ENCODE measurements around the gene GSTP1.
"Not testable (repeated sequence)": the region's sequence is repeated elsewhere in the genome, so short reads cannot be mapped to it uniquely, and the experiment has no call there.

GSTP1 gene

DNA sequence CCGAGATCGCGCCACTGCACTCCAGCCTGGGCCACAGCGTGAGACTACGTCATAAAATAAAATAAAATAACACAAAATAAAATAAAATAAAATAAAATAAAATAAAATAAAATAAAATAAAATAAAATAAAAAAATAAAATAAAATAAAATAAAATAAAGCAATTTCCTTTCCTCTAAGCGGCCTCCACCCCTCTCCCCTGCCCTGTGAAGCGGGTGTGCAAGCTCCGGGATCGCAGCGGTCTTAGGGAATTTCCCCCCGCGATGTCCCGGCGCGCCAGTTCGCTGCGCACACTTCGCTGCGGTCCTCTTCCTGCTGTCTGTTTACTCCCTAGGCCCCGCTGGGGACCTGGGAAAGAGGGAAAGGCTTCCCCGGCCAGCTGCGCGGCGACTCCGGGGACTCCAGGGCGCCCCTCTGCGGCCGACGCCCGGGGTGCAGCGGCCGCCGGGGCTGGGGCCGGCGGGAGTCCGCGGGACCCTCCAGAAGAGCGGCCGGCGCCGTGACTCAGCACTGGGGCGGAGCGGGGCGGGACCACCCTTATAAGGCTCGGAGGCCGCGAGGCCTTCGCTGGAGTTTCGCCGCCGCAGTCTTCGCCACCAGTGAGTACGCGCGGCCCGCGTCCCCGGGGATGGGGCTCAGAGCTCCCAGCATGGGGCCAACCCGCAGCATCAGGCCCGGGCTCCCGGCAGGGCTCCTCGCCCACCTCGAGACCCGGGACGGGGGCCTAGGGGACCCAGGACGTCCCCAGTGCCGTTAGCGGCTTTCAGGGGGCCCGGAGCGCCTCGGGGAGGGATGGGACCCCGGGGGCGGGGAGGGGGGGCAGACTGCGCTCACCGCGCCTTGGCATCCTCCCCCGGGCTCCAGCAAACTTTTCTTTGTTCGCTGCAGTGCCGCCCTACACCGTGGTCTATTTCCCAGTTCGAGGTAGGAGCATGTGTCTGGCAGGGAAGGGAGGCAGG is at the start of gene GSTP1:
Gene GSTP1 (plus strand): TSS at position 566 of the 958 bp plus-strand sequence. CDS start 32 bp downstream, at position 598.
- DNase-seq (ENCODE audit: low read depth, low spot score), result peak; percentile 54

DNA sequence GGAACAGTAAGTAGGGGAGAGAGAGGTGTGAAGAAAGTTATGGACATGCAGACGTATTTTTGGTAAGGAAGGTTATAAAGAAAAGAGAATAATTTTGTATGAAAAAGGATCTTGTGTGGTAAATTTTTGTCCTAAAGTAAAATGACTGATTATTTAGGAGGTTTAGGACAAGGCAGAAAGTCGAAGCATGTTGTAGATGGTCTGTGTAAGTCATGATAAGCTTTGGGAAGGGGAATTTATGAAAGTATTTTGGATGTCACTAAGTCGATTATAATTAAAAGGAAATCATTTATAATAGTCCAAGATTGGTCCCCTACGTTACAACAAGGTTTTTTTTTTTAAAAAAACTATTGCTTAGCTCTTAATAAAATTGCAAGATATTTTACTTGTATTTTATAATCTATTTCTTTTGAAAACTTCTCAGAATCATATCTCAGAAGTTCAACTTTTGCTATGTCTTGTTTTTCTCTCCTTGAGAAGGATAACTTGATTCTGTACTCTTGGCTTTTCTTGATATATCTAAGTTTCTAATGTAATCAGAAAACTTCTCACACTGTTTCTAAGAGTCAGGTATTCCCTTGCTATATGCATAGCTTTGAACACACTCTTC is 49.4 kb upstream of the GSTP1 start:
- DNase-seq (ENCODE audit: low read depth, low spot score), result no peak

DNA sequence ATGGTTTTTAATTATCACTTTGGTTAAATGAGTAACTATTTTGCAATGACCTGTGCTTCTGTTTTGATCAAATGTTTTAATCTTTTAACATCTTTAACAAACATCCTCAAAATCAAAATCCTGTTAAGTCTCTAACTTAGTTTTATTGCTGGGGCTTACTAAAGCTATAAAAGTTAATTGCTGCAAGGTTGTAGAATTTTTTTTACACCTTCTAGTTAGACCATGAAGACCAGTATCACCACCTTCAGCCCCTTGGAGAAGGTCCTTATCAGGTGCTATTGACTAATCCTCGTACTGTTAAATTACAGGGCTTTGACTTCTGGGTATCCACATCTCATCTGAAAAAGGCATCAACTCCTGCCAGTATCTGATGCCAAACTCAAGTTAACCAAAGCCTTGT is 48.1 kb upstream of the GSTP1 start:
- DNase-seq (ENCODE audit: low read depth, low spot score), result no peak

DNA sequence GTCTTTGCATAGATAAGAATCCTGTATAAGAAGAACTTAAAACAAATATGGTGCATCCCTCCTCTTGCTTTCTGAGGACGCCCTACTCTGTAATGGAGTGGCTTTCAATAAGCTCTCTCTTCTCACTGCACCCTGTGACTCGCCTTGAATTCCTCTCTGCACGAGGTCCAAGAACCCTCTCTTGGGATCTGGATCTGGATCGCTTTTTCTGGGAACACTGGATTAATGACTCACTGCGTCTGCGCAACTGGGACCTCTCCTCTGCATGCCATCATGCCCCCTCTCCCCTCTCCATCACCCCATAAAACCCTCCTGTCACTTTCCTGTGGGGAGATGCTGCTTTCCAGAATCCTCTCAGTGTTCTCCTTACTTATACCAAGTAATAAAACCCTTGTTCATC is 45.3 kb upstream of the GSTP1 start:
- no peak for DNase-seq (ENCODE audit: low read depth, low spot score)

DNA sequence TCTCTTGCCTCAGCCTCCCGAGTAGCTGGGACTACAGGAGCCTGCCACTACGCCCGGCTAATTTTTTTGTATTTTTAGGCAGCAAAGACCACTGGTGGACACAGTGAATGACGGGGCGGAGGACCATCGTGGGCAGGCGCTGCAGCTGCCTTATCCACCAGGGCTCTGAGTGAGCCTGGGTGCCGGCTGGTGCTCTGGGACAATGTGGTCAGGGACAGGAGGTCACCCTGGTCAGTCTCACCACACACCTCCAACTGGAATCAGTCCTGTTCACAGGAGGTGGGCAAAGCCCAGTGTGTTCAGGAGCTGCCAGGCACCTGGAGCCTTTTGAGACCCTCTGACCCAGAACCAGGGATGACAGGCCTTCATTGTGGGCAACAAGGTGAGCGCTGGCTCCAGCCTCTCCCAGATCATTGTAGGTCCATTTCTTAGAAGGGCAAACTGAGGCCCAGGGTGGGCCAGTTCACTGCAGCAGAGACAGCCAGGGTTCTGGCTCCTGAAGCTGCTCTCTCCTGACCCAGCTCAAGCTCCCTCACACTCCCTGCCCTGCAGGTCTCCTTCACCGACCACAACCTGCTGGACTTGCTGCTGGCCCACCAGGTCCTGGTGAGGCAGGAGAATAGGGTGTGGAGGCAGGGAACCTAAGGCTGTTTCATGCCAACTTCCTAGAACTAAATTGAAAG is 44.6 kb upstream of the GSTP1 start:
- DNase-seq (ENCODE audit: low read depth, low spot score), result no peak

DNA sequence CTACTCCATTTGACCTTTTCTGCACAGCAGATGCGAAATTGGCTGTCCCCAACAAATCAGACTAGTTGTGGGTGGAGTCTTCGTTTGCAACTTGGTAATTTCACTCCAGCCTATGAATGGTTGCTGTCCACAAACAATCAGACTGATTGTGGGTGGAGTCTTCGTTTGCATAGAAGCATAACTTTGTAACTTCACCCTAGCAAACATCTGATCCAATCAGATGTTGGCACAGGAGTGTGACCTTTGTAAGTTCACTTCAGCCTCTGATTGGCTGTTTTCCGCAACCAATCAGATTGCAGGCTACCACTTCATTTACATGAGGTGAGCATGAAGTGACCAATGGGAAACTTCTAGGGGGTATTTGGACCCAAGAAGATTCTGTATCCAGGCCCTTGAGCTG is 44.1 kb upstream of the GSTP1 start:
- DNase-seq (ENCODE audit: low read depth, low spot score), result no peak

DNA sequence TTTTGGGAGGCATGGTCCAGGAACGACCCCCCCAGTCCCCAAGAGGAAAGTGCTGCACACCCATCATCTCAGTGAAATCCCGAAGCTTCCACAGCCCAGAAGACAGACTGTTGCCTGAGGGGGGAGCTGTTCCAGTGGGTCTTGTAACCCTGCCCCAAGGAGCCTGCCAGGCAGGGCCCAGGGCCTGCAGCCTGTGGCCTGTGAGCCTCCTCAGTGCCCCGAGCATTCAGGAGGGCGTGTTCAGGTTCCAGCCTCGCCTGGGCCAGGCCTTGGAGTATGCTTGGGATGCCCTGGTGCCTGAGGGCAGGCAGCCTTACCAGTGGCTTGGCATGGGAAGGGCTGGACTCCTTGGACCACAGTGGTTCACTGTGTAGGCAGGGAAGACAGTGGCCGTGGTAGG is 42.4 kb upstream of the GSTP1 start:
- no peak for DNase-seq (ENCODE audit: low read depth, low spot score)

DNA sequence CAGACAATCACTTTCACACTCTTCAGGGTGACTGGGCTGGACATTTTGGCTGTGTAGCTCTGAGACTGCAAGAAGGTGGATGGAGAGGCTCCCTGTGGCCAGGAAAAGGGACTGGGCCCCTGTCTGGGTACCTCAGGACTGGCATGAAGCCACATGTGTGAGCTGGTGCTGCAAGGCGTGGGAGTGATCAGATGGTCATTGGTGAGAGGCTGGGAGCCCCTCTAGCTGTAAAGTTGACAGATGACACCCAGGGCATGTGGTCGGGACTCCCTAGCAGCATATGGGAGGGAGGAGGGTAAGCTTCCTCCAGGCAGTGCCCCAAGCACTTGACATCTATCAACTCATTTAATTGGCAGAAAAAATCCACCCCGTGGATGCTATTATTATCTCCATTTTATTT is 41.4 kb upstream of the GSTP1 start:
- DNase-seq (ENCODE audit: low read depth, low spot score), result no peak

DNA sequence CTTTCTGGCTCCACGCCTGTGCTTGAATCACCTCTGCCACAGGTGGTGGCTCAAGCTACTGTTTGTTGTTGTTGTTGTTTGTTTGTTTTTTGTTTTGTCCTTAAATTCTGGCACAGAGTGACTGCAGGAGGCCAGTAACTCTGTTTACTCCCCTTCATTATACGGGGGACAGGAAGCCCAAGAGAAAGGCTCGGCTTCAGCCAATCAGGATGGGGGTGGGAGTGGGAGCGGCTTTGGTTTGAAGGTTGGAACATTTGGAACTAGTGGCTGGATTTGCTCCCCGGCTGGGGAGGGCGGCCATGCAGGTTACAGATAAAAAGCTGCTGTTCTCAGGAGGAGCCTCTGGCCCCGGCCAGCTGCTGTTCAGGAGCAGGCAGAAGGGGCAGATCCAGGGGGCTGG is 40.6 kb upstream of the GSTP1 start:
- DNase-seq (ENCODE audit: low read depth, low spot score), result no peak

DNA sequence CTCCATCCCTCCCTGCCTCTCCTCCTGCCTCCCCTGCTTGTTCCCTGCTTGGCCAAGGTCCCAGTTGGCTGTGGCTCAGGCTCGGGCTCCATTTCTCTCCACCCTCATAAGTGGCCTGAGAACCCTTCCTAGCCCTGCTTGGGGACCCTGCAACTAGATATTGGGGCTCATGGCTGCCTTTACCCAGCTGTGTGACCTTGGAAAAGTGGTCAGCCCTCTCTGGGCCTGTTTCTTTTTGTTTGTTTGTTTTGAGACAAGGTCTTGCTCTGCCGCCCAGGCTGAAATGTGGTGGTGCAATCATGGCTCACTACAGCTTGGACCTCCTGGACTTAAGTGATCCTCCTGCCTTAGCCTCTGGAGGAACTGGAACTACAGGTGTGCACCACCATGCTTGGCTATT is 40.0 kb upstream of the GSTP1 start:
- DNase-seq (ENCODE audit: low read depth, low spot score), result no peak

DNA sequence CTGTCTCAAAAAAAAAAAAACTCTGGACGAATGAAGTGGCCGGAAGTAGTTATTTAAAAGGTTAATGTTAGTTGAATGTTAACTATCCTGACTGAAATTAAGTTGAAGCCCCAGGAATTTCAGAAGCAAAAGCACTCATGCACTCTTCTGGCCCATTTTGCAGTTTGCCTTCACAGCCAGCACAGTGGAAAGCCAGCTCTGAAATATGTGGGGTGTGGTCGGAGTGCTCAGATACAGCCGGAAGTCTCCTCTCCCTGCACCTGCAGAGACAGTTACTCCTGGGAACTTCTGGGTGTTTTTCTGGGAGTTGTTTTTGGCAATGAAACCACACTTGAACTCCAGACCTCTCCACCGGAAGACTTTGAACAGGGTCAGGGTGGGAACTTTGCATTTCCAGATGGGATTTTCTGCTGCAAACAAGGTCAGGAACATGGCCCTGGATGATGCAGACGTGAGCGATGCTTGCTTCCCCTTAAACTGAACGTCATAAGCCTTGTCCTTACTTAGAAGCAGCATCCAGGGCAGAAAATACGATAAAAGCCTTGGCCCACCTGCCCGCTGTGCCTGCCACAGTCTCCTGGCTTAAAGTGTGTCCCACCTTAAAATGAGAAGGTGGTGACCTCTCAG is 38.9 kb upstream of the GSTP1 start:
- no peak for DNase-seq (ENCODE audit: low read depth, low spot score)

DNA sequence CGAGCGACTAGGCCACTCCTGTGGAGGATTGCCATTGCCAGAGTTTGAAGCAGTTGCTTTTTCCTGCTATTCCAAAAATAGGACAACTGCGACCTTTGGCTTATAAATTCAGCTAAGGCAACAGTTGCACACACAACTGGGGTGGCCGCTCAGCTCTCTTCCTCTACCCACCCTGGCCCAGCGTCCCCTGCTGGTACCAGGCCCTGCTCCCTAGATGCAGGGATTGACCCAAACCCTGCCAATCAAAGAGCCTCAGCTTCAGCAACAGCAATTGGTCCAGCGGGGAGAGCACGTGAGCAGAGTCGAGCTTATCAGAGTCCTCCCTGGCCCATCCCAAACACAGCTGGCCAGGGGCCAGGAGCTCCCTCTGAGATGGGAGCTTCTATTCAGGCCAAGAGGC is 38.3 kb upstream of the GSTP1 start:
- no peak for DNase-seq (ENCODE audit: low read depth, low spot score)

DNA sequence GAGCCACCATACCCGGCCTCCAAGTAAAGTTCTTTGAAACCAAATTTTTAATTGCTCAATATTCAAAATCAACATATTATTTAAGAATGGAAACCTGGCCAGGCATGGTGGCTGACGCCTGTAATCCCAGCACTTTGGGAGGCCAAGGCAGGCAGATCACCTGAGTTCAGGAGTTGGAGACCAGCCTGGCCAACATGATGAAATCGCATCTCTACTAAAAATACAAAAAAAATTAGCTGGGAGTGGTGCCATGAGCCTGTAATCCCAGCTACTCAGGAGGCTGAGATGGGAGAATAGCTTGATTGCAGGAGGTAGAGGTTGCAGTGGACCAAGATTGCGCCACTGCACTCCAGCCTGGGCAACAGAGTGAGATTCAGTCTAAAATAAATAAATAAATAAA is 35.5 kb upstream of the GSTP1 start:
- DNase-seq (ENCODE audit: low read depth, low spot score), result not testable (repeated sequence)

DNA sequence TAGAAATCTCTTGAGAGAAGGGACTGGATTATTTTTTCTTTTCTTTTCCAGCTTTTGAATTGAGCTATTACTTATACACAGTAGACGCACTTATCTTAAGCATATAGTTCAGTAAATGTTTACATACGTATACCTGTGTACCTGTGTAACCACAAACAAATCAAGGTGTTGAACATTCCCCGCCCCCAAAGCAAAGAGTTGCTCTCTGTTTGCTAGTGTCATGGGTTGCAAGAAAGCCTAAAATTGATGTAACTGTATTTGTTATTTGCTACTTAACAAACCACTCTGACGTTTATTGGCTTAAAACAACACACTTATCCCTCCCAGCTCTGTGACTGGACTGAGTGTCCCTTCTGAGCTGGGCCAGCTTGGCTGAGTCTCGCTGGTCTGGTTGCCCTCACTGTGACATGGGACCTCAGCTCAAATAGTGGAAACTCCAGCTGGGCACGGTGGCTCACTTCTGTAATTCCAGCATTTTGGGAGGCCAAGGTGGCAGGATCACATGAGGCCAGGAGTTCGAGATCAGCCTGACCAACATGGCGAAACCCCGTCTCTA is 35.0 kb upstream of the GSTP1 start:
- no peak for DNase-seq (ENCODE audit: low read depth, low spot score)

DNA sequence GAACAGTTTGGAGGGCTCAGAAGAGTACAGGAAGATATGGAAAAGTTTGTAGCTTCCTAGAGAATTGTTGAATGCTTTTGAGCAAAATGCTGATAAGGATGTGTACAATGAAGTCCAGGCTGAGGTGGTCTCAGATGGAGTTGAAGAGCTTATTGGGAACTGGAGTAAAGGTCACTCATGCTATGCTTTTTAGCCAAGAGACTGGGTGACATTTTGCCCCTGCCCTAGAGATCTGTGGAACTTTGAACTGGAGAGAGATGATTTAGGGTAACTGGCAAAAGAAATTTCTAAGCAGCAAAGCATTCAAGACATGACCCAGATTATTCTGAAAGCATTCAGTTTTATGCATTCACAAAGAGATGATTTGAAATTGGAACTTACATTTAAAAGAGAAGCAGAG is 32.5 kb upstream of the GSTP1 start:
- DNase-seq (ENCODE audit: low read depth, low spot score), result no peak

DNA sequence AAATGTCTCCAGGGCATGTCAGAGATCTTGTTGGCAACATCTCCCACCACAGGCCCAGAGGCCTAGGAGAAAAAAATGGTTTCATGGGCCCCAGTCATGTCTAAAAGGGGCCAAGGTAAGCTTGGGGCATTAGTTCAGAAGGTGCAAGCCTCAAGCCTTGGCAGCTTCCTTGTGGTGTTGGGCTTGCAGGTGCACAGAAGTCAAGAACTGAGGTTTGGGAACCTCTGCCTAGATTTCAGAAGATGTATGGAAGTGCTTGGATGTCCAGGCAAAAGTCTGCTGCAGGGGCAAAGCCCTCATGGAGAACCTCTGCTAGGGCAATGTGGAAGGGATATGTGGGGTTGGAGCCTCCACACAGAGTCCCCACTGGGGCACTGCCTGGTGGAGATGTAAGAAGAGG is 31.9 kb upstream of the GSTP1 start:
- not testable (repeated sequence) for DNase-seq (ENCODE audit: low read depth, low spot score)

DNA sequence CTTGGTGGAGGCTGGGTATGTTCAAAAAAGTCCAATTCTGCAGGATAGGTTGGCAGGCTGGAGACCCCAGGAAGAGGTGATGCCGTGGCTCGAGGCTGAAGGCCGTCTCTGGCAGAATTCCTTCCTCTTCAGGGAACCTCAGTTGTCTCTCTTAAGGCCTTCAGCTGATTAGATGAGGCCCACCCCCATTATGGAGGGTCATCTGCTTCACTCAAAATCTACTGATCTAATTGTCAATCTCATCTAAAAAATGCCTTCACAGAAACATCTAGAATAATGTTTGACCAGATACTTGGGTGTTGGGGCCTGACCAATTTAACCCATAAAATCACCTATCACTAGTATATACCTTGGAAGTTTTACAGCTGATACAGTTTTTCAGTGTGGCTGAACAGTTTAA is 27.4 kb upstream of the GSTP1 start:
- DNase-seq (ENCODE audit: low read depth, low spot score), result no peak

DNA sequence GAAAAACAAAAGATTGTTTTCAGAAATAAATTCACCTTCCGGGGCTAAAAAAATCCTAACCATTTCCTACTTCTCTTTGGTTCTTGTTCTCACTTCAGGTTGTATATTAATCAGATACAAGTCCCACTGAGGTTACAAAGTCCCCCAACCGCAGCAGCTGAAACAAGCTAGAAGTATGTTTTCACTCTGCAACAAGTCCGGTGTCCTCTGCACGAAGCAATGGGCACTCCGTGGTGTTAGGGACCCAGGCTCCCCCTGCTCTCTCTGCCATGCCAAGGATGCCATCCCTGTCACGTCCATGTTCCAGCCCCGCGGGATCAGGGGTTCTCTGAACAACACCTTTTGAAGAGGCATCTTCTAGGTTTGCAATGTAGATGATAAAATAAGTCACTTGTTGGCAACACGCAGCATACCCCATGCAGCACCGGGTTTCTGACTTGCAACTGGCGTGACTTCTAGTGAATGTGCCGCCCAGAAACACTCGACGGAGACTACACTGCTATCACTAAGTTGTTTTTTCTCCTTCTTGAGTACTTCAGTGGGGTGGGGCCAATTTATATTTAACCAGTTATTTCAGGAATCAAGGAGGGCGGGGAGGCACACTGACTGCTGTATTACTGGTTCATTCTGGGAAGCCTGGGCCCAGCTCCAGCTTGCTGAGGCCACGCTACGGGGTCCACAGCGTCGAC is 25.4 kb upstream of the GSTP1 start:
- DNase-seq (ENCODE audit: low read depth, low spot score), result no peak

DNA sequence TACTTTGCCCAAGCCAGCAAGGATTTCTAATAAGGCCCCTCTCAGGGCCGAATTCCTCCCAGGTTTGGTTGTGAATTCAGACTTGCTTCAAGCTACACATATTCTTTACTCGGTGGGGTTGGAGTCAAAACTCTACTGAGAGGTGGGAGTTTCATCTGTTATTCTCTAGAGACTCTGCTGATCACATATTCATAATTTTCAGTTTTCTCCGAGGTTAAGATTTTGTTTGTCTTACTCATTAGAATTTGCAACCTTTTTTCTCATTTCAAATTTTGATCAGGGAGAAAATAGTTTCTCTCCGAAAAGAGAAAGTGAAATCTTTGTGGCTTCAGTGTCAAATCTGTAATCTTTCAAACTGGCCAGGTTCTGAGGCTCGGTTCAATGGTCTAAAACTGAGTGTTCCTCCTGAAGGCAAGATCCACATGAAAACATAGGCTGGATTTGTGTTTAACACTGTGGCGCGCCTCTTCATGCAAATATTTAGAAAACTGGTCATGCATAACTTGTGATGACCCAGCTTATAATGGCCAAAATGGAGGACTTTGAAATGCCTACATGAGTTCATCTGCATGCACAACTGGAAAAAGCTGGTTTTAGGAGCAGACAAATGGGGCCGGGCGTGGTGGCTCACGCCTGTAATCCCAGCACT is 21.5 kb upstream of the GSTP1 start:
- DNase-seq (ENCODE audit: low read depth, low spot score), result no peak

DNA sequence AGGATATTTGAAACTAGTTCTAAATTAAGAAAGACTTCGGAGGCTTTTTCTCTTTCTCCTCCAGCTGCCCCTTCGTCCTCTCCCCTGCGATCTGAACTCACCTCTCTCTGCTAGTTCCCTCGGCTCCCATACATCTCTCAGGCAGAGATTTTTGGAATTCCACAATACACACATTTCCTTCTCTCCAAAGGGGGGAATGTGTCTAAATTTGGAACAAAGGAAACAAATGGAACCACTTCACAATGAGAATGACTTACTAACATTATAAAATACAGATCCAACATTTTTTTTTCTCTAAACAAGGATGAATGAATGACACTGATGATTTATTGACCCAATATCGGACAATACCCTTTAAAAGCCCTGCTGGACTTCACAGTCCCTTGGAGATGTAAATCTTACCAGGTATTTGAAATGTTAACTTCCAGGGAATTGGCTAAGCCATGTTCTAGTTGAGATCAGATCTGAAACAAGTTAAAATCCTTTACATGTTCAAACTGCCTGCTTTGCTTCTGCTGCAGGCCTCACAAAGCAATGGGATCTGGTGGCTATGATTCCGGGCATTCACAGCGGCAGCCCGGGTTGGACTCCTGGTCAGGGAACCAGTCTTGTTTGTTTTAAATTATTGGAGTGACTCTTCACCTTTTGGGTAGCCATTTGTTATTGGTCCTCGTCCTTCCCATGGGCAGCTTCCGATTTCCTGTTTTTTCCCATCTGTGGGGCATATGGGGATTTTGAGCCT is 20.5 kb upstream of the GSTP1 start:
- no peak for DNase-seq (ENCODE audit: low read depth, low spot score)
